Measurements from ENCODE around the gene GBX2.

GBX2 gene

GRCh38 chr2:236167297-236168109 is 683 bp downstream of the GBX2 start:
- peak; percentile 77 for DNase-seq (ENCODE audit: low spot score)

GRCh38 chr2:236166796-236167296 is 1.3 kb downstream of the GBX2 start:
- DNase-seq (ENCODE audit: low spot score): peak; percentile 46

- DNase-seq (ENCODE audit: low spot score): peak; percentile 40
Observed at GRCh38 chr2:236165842-236166795, 2.1 kb downstream of the GBX2 start.

GRCh38 chr2:236164925-236165841 is 3.0 kb downstream of the GBX2 start:
- no peak for DNase-seq (ENCODE audit: low spot score)

- peak; percentile 65 for DNase-seq (ENCODE audit: low spot score)
Observed at GRCh38 chr2:236164201-236164924, 3.8 kb downstream of the GBX2 start.

- DNase-seq (ENCODE audit: low spot score): no peak
Observed at GRCh38 chr2:236163471-236164200, 4.5 kb downstream of the GBX2 start.

- DNase-seq (ENCODE audit: low spot score): no peak
Observed at GRCh38 chr2:236162882-236163470, 5.2 kb downstream of the GBX2 start.

GRCh38 chr2:236162031-236162845 is 5.9 kb downstream of the GBX2 start:
- peak; percentile 35 for DNase-seq (ENCODE audit: low spot score)

GRCh38 chr2:236161531-236161930 is 6.7 kb downstream of the GBX2 start:
- no peak for DNase-seq (ENCODE audit: low spot score)

- no peak for DNase-seq (ENCODE audit: low spot score)
Observed at GRCh38 chr2:236161082-236161462, 7.1 kb downstream of the GBX2 start.

- DNase-seq (ENCODE audit: low spot score): no peak
Observed at GRCh38 chr2:236160366-236161081, 7.7 kb downstream of the GBX2 start.

GRCh38 chr2:236159778-236160170 is 8.4 kb downstream of the GBX2 start:
- DNase-seq (ENCODE audit: low spot score): no peak

- no peak for DNase-seq (ENCODE audit: low spot score)
Observed at GRCh38 chr2:236158969-236159777, 9.0 kb downstream of the GBX2 start.

- DNase-seq (ENCODE audit: low spot score): no peak
Observed at GRCh38 chr2:236157815-236158498, 10.2 kb downstream of the GBX2 start.

GRCh38 chr2:236157366-236157765 is 10.8 kb downstream of the GBX2 start:
- no peak for DNase-seq (ENCODE audit: low spot score)

GRCh38 chr2:236156860-236157194 is 11.4 kb downstream of the GBX2 start:
- no peak for DNase-seq (ENCODE audit: low spot score)
